NAMALWA (cell line): ENCODE data around the gene TCERG1L.

Experiments
- DNase-seq: peaks from one replicate; pipeline ENCODE4 v3.0.0-alpha.2; 2015; ENCODE audit warnings: low spot score

TCERG1L gene

GRCh38 chr10:131270461-131271190 is 40.9 kb downstream of the TCERG1L start:
- DNase-seq = no peak

GRCh38 chr10:131269776-131270460 is 41.6 kb downstream of the TCERG1L start:
- DNase-seq = no peak

GRCh38 chr10:131267814-131268095 is 43.8 kb downstream of the TCERG1L start:
- no peak for DNase-seq

- no peak for DNase-seq
Observed at GRCh38 chr10:131266936-131267813, 44.3 kb downstream of the TCERG1L start.

GRCh38 chr10:131264110-131264788 is 47.3 kb downstream of the TCERG1L start:
- DNase-seq = no peak

- no peak for DNase-seq
Observed at GRCh38 chr10:131261890-131262475, 49.5 kb downstream of the TCERG1L start.

GRCh38 chr10:131260452-131261211 is 50.9 kb downstream of the TCERG1L start:
- DNase-seq = no peak

GRCh38 chr10:131260031-131260430 is 51.5 kb downstream of the TCERG1L start:
- no peak for DNase-seq

- no peak for DNase-seq
Observed at GRCh38 chr10:131259535-131259934, 52.0 kb downstream of the TCERG1L start.

- DNase-seq = no peak
Observed at GRCh38 chr10:131258256-131258655, 53.3 kb downstream of the TCERG1L start.

GRCh38 chr10:131257027-131257426 is 54.5 kb downstream of the TCERG1L start:
- no peak for DNase-seq

- no peak for DNase-seq
Observed at GRCh38 chr10:131254859-131255252, 56.7 kb downstream of the TCERG1L start.

GRCh38 chr10:131253931-131254858 is 57.3 kb downstream of the TCERG1L start:
- DNase-seq = no peak

- no peak for DNase-seq
Observed at GRCh38 chr10:131252567-131253276, 58.8 kb downstream of the TCERG1L start.

GRCh38 chr10:131251146-131251541 is 60.4 kb downstream of the TCERG1L start:
- no peak for DNase-seq

GRCh38 chr10:131250454-131251145 is 60.9 kb downstream of the TCERG1L start:
- DNase-seq = no peak

- no peak for DNase-seq
Observed at GRCh38 chr10:131249955-131250344, 61.6 kb downstream of the TCERG1L start.

GRCh38 chr10:131249238-131249954 is 62.1 kb downstream of the TCERG1L start:
- DNase-seq = no peak
